ENCODE results near the gene ZNF705A. TPM values are rescaled to one million over a fixed set of nuclear protein-coding genes. Genes with fewer than 3 reads are reported as not detected.
"Not testable (repeated sequence)": the region's sequence is repeated elsewhere in the genome, so short reads cannot be mapped to it uniquely, and the experiment has no call there.

Gene ZNF705A
- total and polyA plus RNA-seq, 2 experiments from 2014 or later = not detected

GRCh38 chr12:8228607-8229006 is 71.8 kb downstream of the ZNF705A start:
- not testable (repeated sequence) for H3K36me3 Mint-ChIP-seq (ENCODE audit: low read depth); H3K4me3 ChIP-seq; H4K20me1 ChIP-seq (replicated peaks; ENCODE audit: insufficient read depth); DNase-seq (ENCODE audit: low spot score); H3K27ac ChIP-seq (ENCODE audit: low read depth); H3K9me2 ChIP-seq (ENCODE audit: insufficient read depth); H3F3A ChIP-seq (replicated peaks; ENCODE audit: low read depth); H3K4me3 Mint-ChIP-seq; H3K27me3 ChIP-seq (ENCODE audit: insufficient read depth); H3K4me2 ChIP-seq; H3K4me1 ChIP-seq (ENCODE audit: insufficient read depth); H2AFZ ChIP-seq; H3K79me2 ChIP-seq (replicated peaks; ENCODE audit: insufficient read depth); H3K27ac Mint-ChIP-seq; H3K36me3 ChIP-seq (ENCODE audit: insufficient read depth); ATAC-seq; H3K27me3 Mint-ChIP-seq (ENCODE audit: insufficient read depth, low read depth, poor library complexity); H3K9me3 Mint-ChIP-seq
- peaks cover 10% of the 10 kb centered on the region for H3K4me1 Mint-ChIP-seq

DNA sequence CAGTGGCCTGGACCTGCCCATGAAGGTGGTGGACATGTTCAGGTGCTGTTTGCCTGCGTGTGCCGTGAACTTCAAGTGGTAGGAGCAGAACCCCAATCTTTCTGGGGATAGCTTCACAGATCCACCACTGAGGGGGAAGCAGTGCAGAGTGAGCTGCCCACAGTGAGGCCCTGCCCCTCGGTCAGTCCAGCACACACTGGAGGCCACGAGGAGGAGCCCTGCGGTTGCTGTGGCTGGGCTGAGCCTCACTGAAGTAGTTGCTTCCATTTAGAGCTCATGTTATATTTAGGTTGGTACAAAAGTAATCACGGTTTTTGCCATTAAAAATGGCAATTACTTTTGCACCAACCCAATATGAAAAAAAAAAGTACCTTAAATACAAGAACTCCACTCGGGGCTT is 72.7 kb downstream of the ZNF705A start:
- not testable (repeated sequence) for H3K27me3 Mint-ChIP-seq (ENCODE audit: insufficient read depth, low read depth, poor library complexity); ATAC-seq; H3K9me2 ChIP-seq (ENCODE audit: insufficient read depth); DNase-seq (ENCODE audit: low spot score); H2AFZ ChIP-seq; H3K4me1 ChIP-seq (ENCODE audit: insufficient read depth); H3K4me3 Mint-ChIP-seq; H4K20me1 ChIP-seq (replicated peaks; ENCODE audit: insufficient read depth); H3F3A ChIP-seq (replicated peaks; ENCODE audit: low read depth); H3K4me2 ChIP-seq; H3K79me2 ChIP-seq (replicated peaks; ENCODE audit: insufficient read depth); H3K36me3 ChIP-seq (ENCODE audit: insufficient read depth); H3K27ac ChIP-seq (ENCODE audit: low read depth); H3K36me3 Mint-ChIP-seq (ENCODE audit: low read depth); H3K4me3 ChIP-seq; H3K9me3 Mint-ChIP-seq; H3K27ac Mint-ChIP-seq; H3K27me3 ChIP-seq (ENCODE audit: insufficient read depth)
- peaks cover 10% of the 10 kb centered on the region for H3K4me1 Mint-ChIP-seq

Other genes with a start within 250 kb of the ZNF705A start
- gene SLC2A3, start 220.8 kb upstream of the ZNF705A start, total RNA-seq (2014; rRNA removed; shearing (Covaris generic)) = 388 and 451 TPM in 2 replicates
- gene SLC2A3, start 220.8 kb upstream of the ZNF705A start, polyA plus RNA-seq (2016; fragmentation: Nextera tagmentation; extraction: Ambion mirVana) = 199 and 208 TPM in 2 replicates
- gene FOXJ2, start 124.3 kb upstream of the ZNF705A start, total RNA-seq (2014; rRNA removed; shearing (Covaris generic)) = 7.8 and 10.4 TPM in 2 replicates
- 4.1 and 4.9 TPM in 2 replicates for gene FOXJ2, start 124.3 kb upstream of the ZNF705A start, polyA plus RNA-seq (2016; fragmentation: Nextera tagmentation; extraction: Ambion mirVana)
- gene C3AR1, start 90.7 kb upstream of the ZNF705A start, total RNA-seq (2014; rRNA removed; shearing (Covaris generic)) = not detected in 2 replicates
- not detected in 2 replicates for gene C3AR1, start 90.7 kb upstream of the ZNF705A start, polyA plus RNA-seq (2016; fragmentation: Nextera tagmentation; extraction: Ambion mirVana)
- gene NECAP1, start 74.7 kb upstream of the ZNF705A start, total RNA-seq (2014; rRNA removed; shearing (Covaris generic)) = 35.9 and 39.4 TPM in 2 replicates
- gene NECAP1, start 74.7 kb upstream of the ZNF705A start, polyA plus RNA-seq (2016; fragmentation: Nextera tagmentation; extraction: Ambion mirVana) = 18.6 and 19.3 TPM in 2 replicates
- gene CLEC4A, start 33.4 kb upstream of the ZNF705A start, total RNA-seq (2014; rRNA removed; shearing (Covaris generic)) = 3.8 TPM in 1 of 2 replicates, not detected in the other
- 0.48 and 1.2 TPM in 2 replicates for gene CLEC4A, start 33.4 kb upstream of the ZNF705A start, polyA plus RNA-seq (2016; fragmentation: Nextera tagmentation; extraction: Ambion mirVana)
- 0.14 TPM in 1 of 2 replicates, not detected in the other for gene FAM90A1, start 70.6 kb downstream of the ZNF705A start, total RNA-seq (2014; rRNA removed; shearing (Covaris generic))
- gene FAM90A1, start 70.6 kb downstream of the ZNF705A start, polyA plus RNA-seq (2016; fragmentation: Nextera tagmentation; extraction: Ambion mirVana) = 0.19 TPM in 1 of 2 replicates, not detected in the other